Muscle layer of duodenum (tissue), 2 donors: ENCODE measurements around the gene PFN1.

Experiments
- H3K27ac ChIP-seq: one replicate; pipeline ENCODE4 v1.7.0; 2013; ENCODE audit warnings: mild to moderate bottlenecking, low read length
- H3K27me3 ChIP-seq: one replicate; pipeline ENCODE4 v1.7.0; 2013; ENCODE audit warnings: low read depth, mild to moderate bottlenecking, control low read depth, low read length
- H3K36me3 ChIP-seq, 2 donors: one replicate each; pipeline ENCODE4 v1.7.0; 2013; ENCODE audit warnings: low read length in 2 of 2, control low read depth in 1 of 2, mild to moderate bottlenecking in 1 of 2; ENCODE audit not compliant: insufficient read depth in 2 of 2, control insufficient read depth in 1 of 2
- H3K4me1 ChIP-seq, 2 donors: one replicate each; pipeline ENCODE4 v1.7.0; 2013; ENCODE audit warnings: low read length in 2 of 2, mild to moderate bottlenecking in 2 of 2, control low read depth in 1 of 2, moderate library complexity in 1 of 2; ENCODE audit not compliant: insufficient read depth in 2 of 2, control insufficient read depth in 1 of 2
- H3K4me3 ChIP-seq, 2 donors: one replicate each; pipeline ENCODE4 v1.7.0; 2013; ENCODE audit warnings: low read length in 2 of 2, low read depth in 1 of 2, mild to moderate bottlenecking in 1 of 2
- H3K9me3 ChIP-seq, 2 donors: one replicate each; pipeline ENCODE4 v1.7.0; 2013; ENCODE audit warnings: low read length in 2 of 2, control low read depth in 1 of 2, mild to moderate bottlenecking in 1 of 2; ENCODE audit not compliant: control insufficient read depth in 1 of 2
- donor health status: healthy.

Gene PFN1

DNA sequence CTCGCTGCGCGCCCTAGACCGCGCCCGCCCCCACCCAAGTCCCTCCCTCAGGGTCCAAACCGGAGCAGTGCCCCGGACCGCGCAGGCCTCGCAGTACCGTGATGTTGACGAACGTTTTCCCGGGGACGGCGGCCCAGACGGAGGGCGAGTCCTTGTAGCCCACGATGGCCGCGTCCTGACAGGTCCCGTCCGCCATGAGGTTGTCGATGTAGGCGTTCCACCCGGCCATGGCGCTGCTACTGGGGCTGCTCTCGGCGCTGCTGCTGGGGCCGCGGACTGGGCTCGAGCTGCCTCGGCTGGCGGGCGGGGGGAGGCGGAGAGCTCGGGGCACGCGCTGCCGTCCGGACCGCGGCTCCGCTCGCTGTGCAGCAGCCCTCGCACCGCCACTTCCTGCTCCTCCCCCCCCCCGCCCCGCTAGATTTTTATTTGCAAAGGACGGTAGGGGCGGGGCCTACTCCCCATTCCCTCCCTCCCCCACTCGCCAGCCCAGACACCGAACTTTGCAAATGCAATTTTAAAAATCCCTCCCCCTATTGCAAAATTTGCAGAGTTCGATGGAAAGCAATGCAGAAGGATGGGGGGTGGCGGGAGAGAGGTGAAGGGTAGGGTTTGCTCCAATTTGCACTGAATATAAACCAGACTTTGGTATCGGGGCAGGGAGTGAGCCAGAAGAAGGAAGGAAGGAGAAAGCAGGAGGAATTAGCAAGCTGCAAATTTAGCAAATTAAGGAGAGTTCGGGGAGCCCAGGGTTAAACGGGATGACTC, at the start of gene PFN1:
PFN1 (minus strand) TSS at position 365 of the 765 bp plus-strand sequence; CDS start at position 229, 136 bp downstream.
- Histone ChIP-seq H3K4me3 (peak within 1 kb of the TSS; percentile 92 to 97), H3K4me1 (peaks cover 32 to 51% of the 10 kb centered on the region in 2 donors), H3K27ac (peak within 1 kb of the TSS; percentile 92), H3K36me3 (peaks cover 25 to 29% of the 10 kb centered on the region in 2 donors), H3K27me3 (no peaks in the 10 kb centered on the region), H3K9me3 (no peaks in the 10 kb centered on the region)

- Histone ChIP-seq H3K27ac (peak within 1 kb of the TSS; percentile 77), H3K4me1 (peaks cover 8 to 33% of the 10 kb centered on the region in 2 donors), H3K36me3 (peaks cover 16 to 18% of the 10 kb centered on the region in 2 donors), H3K4me3 (peak within 1 kb of the TSS; percentile 92), H3K9me3 (no peaks in the 10 kb centered on the region), H3K27me3 (no peaks in the 10 kb centered on the region)
Measured at GRCh38 chr17:4997302-4998026, 49.1 kb upstream of the PFN1 start, which contains the start of the genes INCA1 and KIF1C. INCA1 (minus strand) TSS chr17:4997522; CDS start chr17:4994437, 3,085 bp downstream. KIF1C (plus strand) TSS chr17:4997950; CDS start chr17:5000247, 2,297 bp downstream.

DNA sequence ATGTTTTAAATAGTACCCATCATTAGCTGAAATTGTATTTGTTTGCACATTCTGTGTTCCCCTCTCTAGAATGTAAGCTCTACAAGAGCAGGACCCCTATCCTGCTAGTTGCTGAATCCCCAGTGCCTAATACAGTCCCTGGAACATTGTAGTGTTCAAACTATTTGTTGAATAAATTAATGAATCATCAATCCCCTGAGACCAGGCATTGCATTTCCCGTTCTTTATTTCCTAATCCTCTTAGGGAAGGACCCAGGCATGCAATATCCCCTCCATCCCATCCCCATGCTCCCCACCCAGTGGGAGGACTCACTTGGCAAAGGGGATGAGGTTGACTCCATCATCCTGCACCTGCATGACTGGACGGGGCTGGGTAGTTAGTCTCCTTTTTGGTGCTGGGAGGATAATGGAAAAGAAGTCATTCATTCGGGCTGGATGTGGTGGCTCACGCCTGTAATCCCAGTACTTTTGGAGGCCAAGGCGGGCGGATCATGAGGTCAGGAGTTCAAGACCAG, 45.8 kb upstream of the PFN1 start:
- H3K36me3 ChIP-seq = no peaks in the 10 kb centered on the region
- H3K4me3 ChIP-seq = no peak overlapping the region
- H3K9me3 ChIP-seq = no peaks in the 10 kb centered on the region
- H3K4me1 ChIP-seq = peaks cover 0 to 17% of the 10 kb centered on the region in 2 donors
- no peaks in the 10 kb centered on the region for H3K27me3 ChIP-seq
- no peak overlapping the region for H3K27ac ChIP-seq

DNA sequence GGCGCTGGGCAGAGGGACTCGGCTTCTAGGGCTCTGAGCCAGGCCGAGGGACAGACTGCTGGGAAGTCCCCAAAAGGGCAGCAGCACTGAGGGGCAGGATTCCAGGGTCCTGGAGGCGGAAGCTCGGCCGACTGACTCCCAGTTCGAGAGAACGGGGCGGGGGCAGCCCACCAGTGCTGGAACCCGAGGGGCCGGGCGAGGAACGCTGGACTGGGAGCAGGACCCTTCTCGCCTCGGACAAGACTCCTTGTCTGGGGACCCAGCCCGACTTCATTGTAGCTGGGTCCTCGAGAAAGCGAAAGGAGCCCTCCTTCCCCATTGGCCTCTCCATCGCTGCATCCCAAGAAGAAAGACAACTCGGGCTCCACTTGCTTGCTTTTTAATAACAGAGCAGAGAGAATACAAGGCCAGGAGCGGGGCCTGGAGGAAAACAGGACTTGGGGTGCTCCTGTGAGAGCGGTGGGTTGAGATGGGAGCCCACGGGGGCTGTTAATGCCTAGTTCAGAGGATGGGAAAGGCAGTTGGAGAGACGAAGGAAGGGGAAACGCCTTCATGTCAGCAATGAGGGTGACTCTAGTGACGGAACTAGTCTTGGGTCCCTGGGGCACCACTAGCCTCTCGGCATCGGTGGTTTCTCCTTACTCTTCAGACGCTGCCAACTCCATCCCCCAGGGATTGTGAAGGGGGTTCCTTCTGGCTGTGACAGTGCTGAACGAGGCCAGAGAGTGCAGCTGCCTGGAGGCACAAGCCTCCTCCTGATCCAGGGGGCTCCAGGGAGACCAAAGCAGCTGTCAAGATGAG, 39.6 kb upstream of the PFN1 start:
- Histone ChIP-seq H3K9me3 (no peaks in the 10 kb centered on the region), H3K27ac (peak overlapping the region; percentile 82), H3K36me3 (peaks cover 3 to 14% of the 10 kb centered on the region in 2 donors), H3K4me1 (peaks cover 15 to 24% of the 10 kb centered on the region in 2 donors), H3K4me3 (peak overlapping the region; percentile 65 to 78), H3K27me3 (no peaks in the 10 kb centered on the region)

GRCh38 chr17:4986951-4987766, 38.8 kb upstream of the PFN1 start, which contains the start of gene CAMTA2:
CAMTA2 (minus strand) TSS chr17:4987675; CDS start chr17:4986222, 1,453 bp downstream.
- peaks cover 10 to 23% of the 10 kb centered on the region in 2 donors for H3K36me3 ChIP-seq
- peak within 1 kb of the TSS; percentile 65 to 78 for H3K4me3 ChIP-seq
- H3K4me1 ChIP-seq = peaks cover 15 to 24% of the 10 kb centered on the region in 2 donors
- H3K27me3 ChIP-seq = no peaks in the 10 kb centered on the region
- H3K9me3 ChIP-seq = no peaks in the 10 kb centered on the region
- peak within 1 kb of the TSS; percentile 82 for H3K27ac ChIP-seq

DNA sequence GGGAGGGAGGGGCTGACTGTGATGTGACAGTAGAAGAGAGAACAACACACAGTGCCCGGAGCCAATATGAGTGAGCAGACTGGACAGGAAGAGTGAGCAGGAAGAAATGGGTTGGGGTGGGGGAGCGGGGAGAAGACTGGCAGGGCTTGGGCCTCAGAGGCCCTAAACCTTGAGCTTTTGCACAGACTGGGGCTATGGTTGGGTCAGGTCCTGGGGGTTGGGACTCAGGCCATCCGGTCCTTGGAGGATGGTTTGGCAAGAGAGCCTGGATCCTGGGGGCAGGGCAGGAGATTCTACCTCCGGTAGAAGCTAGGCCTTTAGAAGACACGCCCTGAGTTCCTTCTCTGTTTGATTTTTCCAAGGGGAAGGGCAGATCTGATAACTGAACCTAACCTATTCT, 38.1 kb upstream of the PFN1 start:
- peaks cover 15 to 24% of the 10 kb centered on the region in 2 donors for H3K4me1 ChIP-seq
- H3K4me3 ChIP-seq = peak overlapping the region; percentile 65 to 78
- H3K27ac ChIP-seq = peak overlapping the region; percentile 82
- H3K9me3 ChIP-seq = no peaks in the 10 kb centered on the region
- H3K27me3 ChIP-seq = no peaks in the 10 kb centered on the region
- H3K36me3 ChIP-seq = peaks cover 10 to 27% of the 10 kb centered on the region in 2 donors

DNA sequence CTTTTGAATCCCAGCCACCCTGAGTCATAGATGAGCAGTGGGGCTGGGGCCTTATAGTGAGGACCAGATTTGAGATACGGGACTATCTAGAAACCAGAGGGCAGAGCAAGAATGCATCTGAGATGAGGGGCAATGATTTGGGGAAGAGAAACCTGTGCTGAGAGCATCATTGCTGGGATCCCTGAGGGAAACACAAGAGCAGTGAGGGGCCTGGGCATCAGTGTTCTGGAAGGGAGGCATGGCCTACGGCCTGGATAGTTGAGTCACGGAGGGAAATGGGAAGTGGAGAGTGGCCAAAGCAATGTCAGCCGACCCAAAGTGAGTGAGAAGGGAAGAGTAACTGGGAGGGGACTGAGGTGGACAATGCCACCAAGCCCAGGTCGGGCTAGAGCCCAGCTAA, 34.0 kb upstream of the PFN1 start:
- no peak overlapping the region for H3K27ac ChIP-seq
- H3K36me3 ChIP-seq = peaks cover 27 to 62% of the 10 kb centered on the region in 2 donors
- H3K4me3 ChIP-seq = no peak overlapping the region
- no peaks in the 10 kb centered on the region for H3K27me3 ChIP-seq
- peaks cover 10 to 20% of the 10 kb centered on the region in 2 donors for H3K4me1 ChIP-seq
- H3K9me3 ChIP-seq = no peaks in the 10 kb centered on the region

- no peaks in the 10 kb centered on the region for H3K9me3 ChIP-seq
- peaks cover 31 to 70% of the 10 kb centered on the region in 2 donors for H3K36me3 ChIP-seq
- no peaks in the 10 kb centered on the region for H3K27me3 ChIP-seq
- H3K4me1 ChIP-seq = peaks cover 4 to 12% of the 10 kb centered on the region in 2 donors
- no peak overlapping the region for H3K4me3 ChIP-seq
- H3K27ac ChIP-seq = no peak overlapping the region
Measured at GRCh38 chr17:4980644-4981216, 32.4 kb upstream of the PFN1 start.

DNA sequence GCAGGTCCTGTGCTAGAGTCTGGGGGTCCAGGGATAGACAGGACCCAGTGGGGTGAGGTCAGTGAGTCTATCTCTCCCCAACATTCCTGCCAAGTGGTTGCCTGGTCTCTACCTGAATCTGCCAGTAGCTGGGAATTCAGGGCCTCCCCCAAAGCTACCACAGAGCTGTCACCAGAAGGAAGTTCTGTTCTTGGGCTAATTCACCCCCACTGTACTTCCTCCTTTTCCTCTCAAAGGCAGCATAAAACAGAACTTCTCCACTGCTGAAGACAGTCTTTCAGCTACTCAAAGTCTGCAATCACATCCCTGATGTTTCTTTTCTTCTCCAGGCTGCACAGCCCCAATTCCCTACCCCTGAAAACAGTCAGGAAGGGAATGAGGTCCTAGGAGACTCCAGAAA, 30.4 kb upstream of the PFN1 start:
- H3K4me1 ChIP-seq = peaks cover 4 to 16% of the 10 kb centered on the region in 2 donors
- H3K9me3 ChIP-seq = no peaks in the 10 kb centered on the region
- no peak overlapping the region for H3K27ac ChIP-seq
- H3K27me3 ChIP-seq = no peaks in the 10 kb centered on the region
- H3K36me3 ChIP-seq = peaks cover 37 to 75% of the 10 kb centered on the region in 2 donors
- no peak overlapping the region for H3K4me3 ChIP-seq
